Stimulated activated CD4-positive, alpha-beta T cell treated with anti-CD3 and anti-CD28 coated beads, Interleukin-1b, Interleukin-23, amount 100 ng/mL, for 24 hours (primary cell): ENCODE data around the gene ACSF3.
"Not testable (repeated sequence)": the region's sequence is repeated elsewhere in the genome, so short reads cannot be mapped to it uniquely, and the experiment has no call there.

Source experiments
- DNase-seq, 4 experiments: peaks; one replicate each; pipeline ENCODE4 v3.0.0-alpha.2; 2020; ENCODE audit warnings: low read depth in 4 of 4, low spot score in 1 of 4

Gene ACSF3

DNA sequence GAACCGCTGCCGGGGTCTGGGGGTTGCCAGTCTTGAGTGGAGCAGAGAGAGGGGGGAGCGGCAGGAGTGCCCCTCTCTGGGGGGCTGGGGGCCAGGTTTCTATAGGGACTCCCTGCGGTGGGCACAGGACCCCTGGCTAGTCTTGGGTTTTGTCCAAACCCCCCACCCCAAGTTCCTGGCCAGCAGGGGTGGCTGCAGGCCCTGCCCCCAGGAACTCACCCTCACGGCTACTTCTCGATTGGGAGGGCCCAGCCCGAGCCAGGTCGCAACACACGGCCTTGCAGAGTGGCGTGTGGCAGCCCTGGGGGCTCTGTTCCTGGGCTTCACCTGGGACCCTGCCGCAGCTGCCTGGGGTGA lies 78.5 kb downstream of the ACSF3 start:
- no peak for DNase-seq

DNA sequence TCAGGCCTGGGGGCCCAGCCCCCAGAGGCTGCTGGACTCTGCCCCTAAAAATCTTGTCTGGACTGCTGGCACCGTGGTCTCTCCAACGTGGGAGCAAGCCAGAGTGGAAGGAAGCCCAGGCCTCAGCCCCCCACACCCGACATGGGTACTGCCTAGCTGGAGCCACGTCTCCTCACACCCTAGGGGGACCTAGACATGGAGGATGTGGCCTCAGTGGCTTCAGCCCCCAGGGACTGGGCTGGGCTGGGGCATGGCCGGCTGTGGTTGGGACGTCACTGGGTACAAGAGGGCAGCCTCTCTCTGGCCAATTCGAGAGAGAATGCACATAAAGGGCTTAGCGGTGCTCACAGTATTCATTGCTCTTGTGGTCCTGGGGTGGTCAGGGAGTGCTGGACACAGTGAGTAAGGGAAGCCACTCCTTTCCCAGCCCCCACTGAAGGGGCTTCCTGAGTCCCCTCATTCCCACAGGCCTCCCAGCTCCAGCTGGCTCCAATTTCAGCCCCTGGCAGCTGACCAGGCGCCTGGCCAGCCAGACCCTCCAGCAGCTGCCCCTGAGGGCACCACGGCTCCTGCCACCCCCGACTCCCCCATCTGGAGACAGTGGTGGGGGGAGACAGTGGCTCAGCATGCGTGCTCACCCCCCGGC lies 79.0 kb downstream of the ACSF3 start:
- DNase-seq, result no peak

DNA sequence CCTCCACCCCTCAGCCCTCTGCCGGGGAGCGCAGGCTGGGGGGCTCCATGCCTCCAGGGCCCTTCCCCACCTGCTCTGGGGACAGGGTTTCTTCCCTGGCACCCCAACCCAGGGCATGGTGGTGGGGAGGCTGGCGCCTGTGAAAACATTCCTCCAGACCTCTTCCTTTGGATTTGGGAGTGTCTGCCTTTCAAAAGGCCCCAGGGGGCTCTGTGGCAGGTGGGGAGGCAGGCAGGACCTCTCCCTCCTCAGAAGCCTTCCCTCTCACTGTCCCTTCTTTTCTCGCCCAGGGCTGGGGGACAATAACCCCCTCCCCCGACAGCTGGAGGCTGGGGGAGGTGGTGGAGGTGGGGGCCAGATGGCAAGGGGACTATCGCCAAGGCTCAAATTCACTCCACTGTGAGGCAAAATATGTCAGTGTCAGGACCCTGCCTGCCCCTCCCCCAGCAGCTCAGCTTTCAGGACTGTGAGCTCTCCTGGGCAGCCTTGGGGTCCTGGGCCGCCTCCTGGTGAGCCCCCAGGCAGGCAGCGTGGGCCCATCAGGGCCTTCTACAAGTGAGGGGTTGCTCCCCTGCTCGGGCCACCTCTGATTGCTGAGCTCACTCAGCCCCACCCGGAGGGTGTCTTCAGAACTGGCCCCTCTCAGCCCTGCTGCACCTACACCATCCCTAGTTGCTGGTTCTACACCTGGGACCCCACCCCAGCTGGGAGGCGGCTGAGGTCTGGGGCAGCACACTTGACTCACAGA lies 79.7 kb downstream of the ACSF3 start:
- no peak for DNase-seq

DNA sequence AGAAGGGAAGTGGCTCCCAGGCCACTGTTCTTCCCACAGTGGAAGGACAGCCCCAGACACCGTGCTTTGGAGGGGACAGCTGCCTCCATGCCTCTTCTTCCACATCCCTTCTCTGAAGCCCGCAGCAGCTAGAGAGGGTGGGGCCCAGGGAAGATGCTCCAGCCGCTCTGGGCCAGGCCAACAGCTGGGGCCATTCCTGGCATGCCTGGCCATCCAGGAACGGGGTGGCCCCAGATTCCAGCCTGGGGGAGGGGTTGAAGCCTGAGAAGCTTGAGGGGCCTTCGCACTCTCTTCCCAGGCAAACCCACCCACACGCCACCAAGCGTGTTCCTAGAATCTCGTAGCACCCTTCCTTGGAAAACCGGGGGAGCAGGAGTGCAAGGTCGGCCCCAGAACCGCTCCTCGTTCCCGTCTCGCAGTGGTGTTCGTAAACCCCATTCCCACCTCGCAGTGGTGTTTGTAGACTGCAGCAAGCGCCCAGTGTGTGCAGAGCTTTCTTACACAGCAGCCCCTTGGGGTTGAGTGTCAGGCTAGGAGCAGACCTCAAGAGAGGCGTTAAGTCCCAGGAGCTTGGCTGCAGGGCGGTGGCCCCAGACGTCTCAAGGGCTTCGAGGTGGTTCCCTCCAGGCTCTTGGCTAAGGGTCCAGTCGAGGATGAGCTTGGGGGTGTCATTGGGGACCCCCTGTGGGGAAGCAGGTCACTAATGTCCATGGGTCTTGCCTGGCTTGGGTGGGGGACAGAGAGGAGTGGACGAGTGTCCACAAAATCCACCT lies 80.6 kb downstream of the ACSF3 start:
- no peak for DNase-seq

DNA sequence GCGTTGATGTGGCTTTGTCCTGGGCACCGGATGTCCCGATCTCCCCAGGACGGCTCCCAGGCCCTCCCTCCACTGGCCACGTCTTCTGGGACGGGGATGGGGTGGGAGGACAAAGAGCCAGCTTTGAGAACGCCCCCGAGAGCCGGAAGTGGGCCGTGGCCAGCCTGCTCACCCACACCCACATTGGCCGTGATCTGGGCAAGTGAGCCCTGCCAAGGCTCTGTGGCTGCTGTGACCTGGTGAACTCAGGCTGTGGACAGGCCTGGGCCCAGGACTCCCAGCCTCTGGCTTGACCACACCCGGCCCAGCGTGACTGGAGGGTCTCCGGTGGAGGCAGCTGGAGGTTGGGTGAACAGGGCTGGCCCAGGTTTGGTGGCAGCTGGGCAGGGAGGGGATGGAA lies 81.2 kb downstream of the ACSF3 start:
- DNase-seq, result no peak

DNA sequence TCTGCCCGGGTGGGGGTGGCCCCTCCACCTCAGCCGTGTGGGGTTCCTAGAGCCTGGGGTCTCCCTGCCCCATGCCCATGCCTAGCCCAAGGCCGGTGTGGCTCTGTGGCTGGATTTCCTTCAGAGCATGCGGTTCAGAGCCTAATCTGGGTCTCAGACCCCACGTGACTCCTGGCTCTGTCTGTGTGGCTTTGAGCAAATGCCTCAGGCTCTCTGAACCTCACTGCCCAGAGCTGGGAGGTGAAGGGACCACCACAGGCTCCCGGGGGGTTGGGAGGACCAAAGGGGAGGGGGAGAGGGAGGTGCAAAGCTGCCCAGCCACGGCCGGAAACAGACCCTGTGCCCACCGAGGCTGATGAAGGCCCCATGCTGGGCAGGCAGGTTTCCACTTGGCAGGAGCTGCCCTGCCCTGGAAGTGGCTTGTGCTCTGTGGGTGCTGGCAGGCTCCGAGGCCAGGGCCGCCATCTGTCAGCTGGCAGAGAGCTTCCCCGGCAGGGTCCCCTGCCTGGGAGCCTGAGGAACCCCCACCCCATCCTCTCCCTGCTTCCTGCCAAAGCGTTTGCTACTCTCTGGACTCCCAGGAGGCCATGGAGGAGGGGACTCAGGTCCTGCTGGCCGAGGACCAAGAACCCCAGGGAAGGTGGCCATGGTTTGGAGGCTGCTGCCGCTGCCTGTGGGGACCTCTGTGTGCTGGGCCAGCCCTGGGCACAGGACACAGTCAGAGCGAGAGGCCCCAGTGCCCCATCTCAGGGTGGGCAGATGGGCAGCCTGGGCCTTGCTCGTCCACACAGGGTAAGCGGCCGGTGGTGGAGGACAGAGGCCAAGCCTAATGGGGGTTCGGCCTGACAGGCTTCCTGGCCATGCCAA lies 81.9 kb downstream of the ACSF3 start:
- no peak for DNase-seq

DNA sequence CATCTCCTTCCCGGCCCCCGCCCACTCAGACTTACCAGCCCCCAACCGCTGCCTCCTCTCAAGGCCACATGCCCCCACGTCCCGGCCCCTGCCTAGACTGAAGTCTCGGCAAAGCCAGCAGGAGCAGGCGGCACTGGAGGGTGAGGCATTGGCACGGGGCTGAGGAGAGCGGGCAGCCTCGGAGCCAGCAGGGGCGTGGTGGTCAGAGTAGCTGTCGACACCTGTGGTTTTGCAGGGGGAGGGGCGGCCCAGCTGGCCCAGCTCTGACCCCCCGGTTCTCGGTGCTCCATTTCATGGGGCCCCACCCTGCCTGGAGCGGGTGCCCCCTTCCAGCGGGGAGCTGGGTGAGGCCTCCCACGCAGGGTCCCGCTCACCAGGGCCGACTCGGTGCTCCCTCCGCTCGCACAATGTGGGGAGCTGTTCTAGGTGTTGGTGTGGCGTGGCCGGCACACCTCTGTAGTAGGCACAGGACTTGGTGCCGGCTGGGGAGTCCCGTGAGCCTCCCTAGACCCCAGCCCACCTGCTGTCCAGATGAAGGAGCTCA lies 82.6 kb downstream of the ACSF3 start:
- DNase-seq, result no peak

DNA sequence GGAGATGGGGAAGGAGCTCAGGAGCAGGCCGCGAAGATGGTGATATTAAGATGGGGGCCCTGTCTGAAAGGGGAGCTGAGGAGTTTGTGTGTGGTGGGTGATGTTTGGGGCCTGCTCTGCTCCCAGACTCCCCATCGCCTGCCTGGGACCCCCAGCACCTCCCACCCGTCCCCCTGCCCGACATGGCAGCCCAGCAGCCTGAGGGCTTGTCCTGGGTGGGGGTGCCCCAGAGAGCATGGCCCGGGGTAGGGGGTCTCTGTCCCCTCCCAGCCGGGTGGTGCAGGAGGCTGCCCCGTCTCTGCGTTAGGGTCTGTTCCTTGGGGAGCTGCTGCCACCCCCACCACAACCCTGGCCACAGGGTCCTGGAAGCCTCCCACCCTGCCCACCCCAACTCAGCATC lies 83.1 kb downstream of the ACSF3 start:
- DNase-seq, result no peak

DNA sequence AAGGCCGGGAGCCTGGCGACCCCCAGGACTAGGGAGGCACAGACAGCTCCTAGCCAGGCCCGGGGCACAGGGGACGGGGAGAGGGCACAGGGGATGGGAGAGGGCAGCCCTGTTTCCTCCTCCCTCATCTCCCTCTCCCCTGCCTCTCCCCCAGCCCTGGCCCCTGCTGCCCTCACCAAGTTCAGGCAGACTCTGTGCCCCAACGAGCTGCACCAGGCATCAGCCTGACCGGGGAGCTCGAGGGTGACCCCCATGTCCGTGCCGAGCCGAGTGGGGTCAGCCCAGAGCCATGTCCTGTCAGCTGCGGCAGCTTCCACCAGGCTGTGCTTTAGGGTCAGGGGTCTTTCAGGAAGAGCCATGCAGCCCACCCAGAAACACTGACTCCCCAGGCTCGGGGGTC lies 83.8 kb downstream of the ACSF3 start:
- DNase-seq, result no peak

DNA sequence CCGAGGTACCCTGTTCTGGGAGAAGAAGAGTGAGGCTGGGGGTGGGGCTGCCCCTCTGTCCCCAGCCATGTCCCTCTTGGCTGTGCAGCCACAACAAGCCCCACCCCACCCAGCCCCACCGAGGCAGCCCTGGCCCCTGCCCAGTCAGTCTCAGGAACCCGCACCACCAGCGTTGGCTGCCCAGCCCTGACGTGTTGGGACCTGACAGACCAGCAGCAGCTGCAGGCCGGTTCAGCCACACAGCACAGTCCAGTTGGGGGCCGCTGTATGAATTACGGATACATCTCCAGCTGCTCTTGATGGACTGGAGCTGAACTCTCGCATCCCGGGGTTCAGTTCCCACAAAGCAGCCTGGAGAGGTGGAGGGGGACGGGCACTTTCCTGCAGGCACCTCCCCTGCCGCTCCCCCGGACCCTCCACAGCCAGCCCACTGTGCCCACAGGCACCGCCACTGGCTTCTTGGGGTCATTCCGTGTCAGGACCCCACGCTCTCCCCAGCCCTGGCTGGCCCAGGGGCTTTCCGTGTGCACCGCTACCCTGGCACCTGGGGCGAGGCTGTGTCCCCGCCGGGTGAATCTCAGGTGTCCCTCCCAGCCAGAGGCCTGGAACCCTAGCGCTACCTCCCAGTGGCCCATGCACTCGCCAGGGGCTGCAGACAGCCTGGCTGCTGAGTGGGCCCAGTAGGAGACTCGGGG lies 84.9 kb downstream of the ACSF3 start:
- no peak for DNase-seq

DNA sequence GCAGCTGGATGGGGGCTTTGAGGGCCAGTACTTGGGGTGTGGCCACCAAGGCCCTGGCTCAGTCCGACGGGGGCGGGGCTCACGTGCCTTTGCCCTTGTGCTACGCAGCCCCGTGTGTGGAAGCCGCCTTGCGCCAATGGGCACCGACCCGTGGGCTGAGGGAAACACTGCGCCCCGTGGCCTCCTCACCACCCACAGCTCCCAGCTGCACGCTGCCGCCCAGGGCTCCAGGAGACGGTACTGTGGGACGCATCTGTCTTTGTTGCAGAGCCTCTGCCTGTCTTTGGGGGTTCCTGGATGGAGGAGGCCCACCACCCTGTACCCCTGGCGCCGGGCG lies 85.5 kb downstream of the ACSF3 start:
- no peak for DNase-seq

DNA sequence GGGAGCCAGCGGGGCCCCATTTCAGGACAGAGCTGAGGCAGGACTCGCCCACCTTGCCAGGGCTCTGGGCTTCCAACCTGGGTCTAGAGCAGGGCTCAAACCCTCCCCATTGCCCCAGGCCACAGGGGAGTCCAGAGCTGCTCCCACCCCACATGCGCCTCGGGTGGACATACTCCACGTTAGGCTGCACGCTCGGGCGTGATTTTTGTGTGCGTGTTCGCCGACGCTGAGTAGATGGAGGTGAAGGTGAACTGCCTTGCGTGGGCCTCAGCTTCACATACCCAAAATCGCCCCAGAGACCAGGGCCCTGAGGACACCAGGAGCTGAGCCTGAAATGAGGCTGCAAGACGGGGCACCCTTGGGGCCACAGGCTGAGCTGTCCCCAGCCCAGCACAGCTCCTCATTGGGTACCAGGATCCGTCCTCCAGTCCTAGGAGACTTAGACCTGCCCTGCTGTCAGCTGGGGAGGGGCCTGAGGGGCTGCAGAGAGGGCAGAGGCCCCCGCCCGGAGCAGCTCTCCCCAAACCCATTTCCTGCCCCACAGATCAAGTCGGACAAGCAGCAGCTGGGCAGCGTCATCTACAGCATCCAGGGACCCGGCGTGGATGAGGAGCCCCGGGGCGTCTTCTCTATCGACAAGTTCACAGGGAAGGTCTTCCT lies 86.1 kb downstream of the ACSF3 start:
- DNase-seq, result no peak

DNA sequence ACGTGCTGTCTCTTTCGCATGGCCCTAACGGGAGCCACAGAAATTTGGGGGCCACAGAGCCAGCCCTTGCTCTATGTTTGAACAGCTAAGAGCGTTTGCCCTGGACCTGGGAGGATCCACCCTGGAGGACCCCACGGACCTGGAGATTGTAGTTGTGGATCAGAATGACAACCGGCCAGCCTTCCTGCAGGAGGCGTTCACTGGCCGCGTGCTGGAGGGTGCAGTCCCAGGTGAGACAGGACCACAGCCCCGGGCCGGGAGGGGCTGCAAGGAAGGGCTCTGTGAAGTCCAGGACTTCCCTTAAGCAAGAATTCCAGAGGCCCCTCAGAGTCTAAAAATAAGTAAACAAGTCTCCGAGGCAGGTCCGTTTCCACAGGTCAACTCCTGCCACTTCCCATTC lies 89.8 kb downstream of the ACSF3 start:
- no peak for DNase-seq

DNA sequence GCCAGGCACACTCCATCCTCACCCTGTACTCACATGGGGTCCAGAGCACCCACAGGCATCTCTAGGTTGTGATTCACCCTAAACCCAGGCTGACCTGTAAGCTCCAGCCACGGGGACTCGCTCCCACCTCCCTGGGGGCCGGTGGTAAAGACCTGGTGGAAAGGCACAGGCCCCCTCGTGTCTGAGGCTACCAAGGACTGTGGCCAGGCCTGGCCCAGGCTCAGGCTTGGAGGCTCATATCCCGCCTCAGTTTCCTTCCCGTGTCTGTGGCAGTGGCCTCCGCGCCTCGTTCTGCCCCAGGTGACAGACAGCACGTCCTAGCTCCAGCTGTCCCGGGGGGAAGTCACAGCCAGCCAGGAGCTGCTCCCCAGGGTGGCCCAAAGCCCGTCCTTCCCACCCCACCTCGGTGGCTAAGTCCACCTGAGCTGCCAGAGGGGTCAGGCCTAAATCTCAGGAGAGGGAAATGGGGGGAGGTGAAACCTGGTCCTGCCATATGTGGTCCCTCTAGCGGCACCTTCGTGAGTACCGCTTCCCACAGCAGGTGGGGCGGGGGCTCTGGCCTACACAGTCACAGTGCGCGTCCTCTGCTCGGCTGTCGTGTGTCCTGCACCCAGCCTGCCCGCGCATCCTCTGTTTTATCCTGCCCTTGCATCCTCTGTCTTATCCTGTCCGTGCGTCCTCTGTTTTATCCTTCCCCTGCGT lies 90.5 kb downstream of the ACSF3 start:
- DNase-seq, result no peak

DNA sequence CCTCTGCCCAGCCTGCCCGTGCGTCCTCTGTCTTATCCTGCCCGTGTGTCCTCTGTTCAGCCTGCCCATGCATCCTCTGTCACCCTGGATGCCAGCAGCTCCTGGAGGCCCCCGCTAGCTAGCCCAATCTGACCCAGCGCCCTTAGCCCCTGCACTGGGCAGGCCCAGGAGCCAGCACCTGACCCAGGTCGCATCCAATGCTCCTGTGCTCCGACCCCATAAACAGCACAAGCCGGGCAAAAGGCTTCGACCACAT lies 91.0 kb downstream of the ACSF3 start:
- no peak for DNase-seq

DNA sequence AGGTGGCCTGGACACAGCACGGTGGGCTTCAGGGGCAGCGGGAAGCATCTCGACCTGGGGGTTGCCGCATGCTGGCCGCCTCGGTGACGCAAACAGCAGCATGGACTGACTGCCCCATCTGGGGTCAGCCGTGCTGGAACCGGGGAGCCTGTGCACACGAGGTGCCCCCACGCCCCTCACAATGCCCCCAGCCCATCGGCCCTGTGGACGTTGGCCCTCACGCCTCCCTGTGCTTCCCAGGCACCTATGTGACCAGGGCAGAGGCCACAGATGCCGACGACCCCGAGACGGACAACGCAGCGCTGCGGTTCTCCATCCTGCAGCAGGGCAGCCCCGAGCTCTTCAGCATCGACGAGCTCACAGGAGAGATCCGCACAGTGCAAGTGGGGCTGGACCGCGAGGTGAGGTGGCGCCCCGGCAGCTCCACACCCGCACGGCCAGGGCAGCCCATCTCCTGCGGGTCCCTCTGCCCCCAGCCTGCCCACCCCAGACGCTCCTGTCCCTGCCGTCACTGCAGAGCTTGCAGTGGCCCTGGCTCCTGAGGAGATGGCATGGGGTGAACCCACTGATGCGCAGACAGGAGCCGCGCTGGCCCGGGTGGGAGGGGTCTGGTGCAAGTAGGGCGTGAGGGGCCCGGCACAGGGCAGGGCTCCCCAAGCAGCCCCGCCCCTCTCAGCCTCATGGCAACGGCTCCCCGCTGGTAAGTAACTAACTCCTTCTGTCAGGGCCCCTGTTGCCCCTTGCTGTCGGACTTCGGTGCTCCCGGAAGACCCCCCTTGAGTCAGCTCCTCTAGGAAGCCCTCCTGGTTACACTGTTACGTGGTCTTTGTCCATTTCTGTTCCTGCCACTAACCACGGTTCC lies 91.5 kb downstream of the ACSF3 start:
- DNase-seq, result no peak

DNA sequence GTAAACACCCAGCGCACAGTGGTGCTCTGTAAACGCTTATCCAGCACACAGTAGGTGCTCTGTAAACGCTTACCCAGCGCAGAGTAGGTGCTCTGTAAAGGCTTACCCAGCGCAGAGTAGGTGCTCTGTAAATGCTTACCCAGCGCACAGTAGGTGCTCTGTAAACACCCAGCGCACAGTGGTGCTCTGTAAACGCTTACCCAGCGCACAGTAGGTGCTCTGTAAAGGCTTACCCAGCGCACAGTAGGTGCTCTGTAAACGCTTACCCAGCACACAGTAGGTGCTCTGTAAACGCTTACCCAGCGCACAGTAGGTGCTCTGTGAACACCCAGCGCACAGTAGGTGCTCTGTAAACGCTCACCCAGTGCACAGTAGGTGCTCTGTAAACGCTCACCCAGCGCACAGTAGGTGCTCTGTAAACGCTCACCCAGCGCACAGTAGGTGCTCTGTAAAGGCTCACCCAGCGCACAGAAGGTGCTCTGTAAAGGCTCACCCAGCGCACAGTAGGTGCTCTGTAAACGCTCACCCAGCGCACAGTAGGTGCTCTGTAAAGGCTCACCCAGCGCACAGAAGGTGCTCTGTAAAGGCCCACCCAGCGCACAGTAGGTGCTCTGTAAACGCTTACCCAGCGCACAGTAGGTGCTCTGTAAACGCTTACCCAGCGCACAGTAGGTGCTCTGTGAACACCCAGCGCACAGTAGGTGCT lies 92.4 kb downstream of the ACSF3 start:
- not testable (repeated sequence) for DNase-seq

DNA sequence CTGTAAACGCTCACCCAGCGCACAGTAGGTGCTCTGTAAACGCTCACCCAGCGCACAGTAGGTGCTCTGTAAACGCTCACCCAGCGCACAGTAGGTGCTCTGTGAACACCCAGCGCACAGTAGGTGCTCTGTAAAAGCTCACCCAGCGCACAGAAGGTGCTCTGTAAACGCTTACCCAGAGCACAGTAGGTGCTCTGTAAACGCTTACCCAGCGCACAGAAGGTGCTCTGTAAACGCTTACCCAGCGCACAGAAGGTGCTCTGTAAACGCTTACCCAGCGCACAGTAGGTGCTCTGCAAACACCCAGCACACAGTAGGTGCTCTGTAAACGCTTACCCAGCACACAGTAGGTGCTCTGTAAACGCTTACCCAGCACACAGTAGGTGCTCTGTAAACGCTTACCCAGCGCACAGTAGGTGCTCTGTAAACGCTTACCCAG lies 93.0 kb downstream of the ACSF3 start:
- not testable (repeated sequence) for DNase-seq
